ENCODE data around the gene LGALS8.
A peak's percentile ranks its signal among the peaks of the same experiment; 100 is the strongest.

LGALS8 gene

DNA sequence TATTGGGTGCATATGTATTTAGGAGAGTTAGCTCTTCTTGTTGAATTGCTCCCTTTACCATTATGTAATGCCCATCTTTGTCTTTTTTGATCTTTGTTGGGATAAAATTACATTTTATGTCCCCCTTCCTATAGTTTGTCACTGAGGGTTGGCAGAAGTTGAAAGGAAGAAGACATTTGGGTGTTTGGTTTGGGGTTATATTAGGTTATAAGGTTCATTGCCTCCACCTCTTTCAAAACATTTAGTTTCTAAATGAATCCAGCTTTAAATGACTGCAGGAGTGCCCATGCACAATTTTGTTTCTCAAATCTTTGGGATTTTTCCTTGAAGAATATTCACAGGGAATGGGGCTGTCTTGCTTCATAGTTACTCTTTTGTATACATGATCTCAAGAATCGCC is 14.6 kb upstream of the LGALS8 start:
- no peak for DNase-seq (ENCODE audit: low read depth in 2 of 2)

DNA sequence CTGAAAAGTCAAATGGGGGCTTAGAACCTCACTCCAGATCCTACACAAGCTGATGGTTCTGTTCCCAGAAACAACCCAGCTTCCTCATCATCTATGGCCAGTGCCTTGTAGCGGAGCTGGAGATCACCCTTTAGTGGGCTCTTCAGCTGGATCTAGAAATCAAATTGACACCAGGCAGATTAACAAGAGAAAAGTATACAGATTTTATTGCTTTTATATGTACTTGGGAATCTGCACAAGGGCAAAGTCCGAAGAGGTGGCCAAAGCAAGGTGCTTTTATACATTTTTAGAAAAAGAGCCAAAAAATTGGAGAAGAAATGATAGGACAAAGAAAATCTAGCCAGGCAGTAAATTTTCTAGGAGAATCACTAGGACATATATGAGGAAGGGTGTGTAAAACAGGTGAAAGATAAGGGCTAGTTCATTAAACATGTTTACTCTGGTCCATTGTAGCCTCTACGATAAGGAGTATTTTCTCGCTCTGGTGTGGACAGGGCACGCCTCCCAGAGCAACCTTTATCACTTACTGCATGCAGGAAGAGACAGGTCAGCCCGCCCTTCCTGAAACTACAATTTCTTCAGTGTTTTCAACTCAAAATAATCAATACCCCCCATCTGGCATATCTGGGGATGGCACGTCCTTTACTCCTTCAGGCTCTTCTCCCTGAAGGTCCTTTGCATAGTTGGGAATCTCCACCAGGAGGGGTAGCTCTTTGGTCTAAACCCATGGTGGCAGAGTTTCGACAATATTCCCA is 14.0 kb upstream of the LGALS8 start:
- DNase-seq (ENCODE audit: low read depth in 2 of 2): no peak

DNA sequence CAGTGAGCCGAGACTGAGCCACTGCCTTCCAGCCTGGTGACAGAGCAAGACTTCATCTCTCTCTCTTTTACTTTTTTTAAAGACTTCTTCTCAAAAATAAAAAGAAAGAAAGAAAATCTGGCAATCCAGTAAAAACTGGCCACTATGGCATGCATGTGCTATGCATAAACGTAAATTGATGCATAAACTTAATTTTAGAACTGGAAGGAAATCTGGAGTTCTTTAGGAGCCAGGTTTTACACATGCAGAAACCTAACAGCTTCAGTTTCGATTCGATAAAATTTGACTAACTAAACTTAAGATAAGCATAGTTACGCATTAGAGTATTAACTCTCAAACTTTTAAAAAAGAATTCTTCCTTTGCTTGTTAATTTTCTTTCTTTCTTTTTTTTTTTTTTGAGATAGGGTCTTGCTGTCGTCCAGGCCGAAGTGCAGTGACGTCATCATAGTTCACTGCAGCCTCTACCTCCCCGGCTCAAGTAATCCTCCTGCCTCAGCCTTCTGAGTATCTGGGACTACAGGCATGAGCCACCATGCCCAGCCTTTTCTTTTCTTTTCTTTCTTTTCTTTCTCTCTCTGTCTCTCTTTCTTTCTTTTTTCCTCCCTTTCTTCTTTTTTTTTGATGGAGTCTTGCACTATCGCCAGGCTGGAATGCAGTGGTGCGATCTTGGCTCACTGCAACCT is 11.9 kb upstream of the LGALS8 start:
- no peak for DNase-seq (ENCODE audit: low read depth in 2 of 2)

DNA sequence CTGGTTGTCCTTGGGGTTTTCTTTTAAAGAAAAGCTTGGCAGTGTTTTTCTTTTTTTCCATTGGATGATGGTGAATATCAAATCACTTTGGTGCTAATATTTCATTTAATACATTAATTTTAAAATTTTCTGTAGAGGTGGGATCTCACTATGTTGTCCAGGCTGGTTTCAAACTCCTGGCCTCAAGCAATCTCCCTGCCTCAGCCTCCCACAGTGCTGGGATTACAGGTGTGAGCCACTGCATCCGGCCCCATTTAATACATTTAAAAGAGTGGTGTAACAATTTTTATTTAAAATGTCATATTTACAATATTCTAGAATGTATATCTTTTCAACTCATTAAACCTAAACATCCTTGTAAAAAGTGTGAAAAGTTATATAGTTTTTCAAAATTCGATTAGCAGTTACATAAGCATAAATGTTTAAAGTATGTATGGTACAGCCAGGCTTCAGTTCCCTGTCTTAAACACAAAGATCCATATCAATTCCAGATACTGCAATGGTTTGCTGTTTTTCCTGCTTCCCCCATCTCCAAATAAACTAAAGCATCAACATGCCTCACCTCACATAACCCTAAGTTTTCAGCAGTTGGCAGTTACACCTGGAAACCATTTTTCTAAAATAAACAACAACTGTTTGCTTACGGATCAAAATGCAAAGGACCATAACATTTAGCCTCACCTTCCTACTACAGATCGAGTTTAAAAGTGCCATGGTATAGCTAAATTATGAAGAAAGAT is 8.9 kb upstream of the LGALS8 start:
- DNase-seq (ENCODE audit: low read depth in 2 of 2): no peak

DNA sequence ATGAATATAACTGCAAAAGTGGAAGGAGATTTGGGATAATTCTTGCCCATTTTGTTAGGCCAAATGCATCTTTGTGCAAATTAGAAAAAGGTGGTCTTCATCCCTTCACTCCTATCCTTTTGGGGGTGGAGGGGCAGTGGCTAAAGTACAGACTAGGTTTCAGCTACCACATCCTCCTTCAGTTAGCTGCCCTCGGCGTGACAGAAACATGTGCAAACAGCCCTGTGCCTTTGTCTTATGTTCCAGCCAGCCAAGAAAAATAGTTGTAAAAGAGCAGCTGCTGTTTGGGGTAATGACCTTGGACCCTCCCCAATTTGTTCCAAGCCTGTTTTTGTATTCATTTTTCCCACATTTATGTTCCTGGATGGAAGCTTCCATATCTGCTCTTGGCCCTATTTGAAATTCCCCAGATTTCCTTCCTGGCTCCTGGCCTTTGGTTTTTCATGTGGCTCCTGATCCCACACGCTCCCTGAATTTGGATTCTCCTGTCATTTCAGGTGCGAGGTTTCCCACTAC is 8.3 kb upstream of the LGALS8 start:
- DNase-seq (ENCODE audit: low read depth in 2 of 2): no peak

DNA sequence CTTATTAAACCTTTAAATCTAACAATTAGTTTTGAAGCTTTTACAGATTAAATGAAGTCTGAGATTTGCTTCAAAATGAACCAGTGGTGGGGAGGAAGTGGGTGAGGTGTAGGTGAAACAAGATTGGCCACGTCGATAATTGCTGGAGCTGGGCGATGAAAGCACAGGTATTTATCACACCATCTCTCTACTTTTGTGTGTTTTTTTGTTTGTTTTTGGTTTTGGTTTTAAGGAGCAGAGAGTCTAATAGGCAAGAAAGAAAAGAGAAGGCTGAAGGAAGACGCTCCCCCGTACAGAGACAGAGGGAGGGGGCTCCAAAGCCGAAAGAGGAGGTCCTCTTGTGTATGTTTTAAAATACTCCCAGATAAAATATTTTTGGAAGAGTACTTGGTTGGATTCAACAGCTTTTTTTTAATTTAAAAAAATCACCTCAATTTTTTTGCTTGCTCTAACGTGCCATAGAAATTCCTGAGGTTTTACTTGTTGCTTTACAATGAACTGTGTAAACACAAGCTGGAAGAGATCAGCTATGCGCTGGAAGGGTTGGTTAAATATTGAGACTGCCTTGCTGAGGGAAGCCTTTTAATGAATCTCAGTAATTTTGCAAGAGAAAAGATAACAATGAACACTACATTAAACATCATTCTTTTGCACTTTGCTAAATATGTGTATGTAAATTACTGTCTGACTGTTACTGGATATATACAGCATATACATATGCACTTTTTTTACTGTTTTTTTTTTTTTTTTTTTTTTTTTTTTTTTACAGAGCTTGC is 6.7 kb upstream of the LGALS8 start:
- DNase-seq (ENCODE audit: low read depth in 2 of 2): no peak

DNA sequence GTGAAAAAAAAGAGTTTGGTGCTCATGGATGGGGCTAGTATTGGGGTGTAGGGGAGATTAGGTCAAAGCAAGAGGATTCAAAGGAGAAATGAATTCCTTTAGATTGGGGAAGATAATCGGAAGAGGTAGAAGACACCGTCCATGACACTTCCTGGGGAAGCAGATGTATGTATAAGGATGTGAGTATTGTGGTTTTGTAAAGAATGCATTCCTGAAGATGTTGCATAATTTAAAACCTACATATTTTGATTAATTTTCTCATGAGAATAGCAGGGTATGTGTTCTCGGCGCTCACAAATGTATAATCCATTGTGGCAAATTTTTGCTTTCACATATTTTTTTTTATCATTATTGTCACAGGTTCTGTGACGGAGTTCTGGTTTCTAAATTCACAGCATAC is 5.5 kb upstream of the LGALS8 start:
- DNase-seq (ENCODE audit: low read depth in 2 of 2): no peak

DNA sequence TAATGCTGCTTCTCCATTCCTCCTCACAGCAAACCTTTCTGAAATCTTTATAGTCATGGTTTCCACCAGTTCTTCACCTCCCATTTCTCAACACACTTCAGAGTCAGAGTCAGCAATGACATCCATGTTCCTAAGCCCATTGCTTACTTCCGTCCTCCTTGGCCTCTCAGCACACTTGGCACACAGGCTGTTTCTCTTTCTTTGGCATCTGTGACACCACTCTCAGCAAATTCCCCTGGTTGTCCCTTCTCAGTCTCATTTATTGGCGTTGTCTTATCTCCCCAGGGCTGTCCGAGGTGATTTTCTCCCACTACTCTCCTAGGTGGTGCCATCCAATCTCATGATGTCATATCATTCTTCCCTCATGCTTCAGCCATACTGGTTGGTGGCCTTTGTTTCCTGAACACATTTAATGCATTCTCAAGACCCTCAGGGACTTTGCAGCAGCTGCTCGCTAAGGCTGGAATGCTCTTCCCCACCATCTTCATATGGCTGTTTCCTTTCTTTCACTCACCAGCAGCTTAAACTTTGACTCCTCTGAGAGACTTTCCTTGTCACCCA is 3.3 kb upstream of the LGALS8 start:
- no peak for DNase-seq (ENCODE audit: low read depth in 2 of 2)

DNA sequence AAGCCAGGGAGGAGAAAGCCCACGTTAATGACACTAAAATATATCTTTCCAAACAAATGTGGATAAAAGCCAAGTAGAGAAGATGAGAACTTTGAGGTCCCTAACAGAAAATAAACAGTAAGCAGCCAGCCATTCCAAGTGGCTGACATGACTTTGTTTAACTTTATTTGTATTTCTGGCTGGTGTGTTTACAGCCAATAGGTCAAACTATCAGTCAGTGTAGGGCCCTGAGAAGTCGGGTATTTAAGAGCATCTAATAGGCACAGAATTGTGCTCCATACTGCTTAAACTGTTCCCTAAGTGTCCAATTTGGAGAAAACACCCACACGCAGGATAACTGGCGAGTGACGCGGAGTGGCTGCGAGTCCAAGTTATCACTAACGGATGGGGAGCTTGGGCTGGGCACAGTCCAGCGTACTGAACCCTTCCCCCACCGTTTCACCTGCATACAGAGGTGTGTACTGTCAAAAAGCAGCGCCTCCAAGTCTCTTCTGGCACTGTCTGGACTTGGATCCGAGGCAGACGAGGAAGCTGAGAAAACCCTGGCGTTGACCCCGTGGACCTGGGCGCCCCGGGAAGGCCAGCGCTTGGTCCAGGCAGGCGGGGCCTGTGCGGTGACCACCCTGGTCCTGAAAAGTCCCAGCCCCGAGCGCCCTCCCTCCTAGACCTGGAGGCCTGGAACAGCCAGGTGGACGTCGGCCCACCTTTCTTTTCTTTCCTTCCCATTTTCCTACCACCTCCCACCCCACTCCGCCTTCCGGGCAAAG is 662 bp upstream of the LGALS8 start:
- no peak for DNase-seq (ENCODE audit: low read depth in 2 of 2)

DNA sequence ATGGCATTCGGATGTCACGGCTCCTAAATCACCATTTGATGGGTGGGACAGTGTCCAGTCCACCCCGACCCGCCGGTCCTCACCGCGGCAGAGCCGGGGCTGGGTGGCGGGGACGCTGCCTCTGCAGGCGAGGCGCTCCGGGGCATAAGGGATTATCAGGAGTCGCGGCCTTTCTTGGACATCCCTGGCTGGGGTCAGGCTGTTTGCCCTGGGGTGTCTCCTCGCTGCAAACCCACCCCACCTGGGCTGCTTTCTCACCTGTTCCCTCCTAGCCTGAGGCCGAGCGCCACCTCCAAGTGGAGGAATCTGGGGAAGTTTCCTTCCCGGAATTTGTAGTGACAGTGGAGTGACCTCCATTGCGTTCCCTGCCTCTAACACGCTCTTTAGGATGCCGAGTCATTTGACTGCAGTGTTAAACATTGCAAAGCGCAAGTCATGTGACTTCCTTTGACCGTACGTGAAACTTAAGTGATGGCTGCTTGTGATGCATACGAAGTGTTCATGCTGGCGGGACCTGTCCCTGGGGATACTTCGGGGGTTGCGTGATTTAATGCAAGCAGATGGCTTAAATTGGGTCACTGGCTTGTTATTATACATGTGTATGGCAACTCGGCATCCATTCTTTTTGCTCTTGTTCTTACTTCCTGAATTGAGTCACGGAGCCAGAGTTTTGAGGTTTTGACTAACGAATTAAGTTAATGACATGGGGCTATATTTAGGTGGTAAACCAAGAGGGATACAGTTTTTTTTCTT is 536 bp downstream of the LGALS8 start:
- DNase-seq (ENCODE audit: low read depth in 2 of 2): peak; percentile 23 to 37

DNA sequence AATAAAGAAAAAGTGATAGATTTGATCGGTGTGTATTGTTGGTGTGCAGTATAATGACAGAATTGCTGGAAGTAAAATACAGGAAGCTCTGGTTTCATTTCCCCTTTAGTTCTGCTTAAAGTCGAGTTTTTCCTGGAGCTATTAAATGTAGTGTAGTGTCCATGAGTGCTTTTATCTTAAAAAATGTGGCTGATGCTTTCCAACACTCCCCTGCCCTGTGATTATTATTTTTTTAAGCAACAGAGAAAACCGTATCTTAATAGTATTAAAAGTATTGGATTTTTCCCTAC is 1.1 kb downstream of the LGALS8 start:
- DNase-seq (ENCODE audit: low read depth in 2 of 2): no peak

DNA sequence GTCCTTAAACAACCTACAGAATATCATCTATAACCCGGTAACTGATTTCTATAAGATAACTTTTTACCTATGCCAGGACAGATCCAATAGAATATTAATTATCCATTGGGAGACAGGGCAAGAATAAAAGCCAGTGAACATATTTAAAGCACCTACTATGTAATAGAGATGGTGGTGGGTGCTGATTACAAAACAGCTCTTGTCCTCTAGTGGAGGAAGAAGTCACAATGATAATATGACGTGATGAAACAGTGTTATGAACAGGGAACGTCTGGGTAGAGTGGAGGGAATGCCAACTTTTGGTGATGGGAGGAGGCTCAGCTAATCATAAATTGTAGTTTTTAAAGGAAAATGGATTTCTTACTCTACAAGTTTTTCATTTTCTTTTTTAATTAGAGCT is 2.3 kb downstream of the LGALS8 start:
- DNase-seq (ENCODE audit: low read depth in 2 of 2): no peak

DNA sequence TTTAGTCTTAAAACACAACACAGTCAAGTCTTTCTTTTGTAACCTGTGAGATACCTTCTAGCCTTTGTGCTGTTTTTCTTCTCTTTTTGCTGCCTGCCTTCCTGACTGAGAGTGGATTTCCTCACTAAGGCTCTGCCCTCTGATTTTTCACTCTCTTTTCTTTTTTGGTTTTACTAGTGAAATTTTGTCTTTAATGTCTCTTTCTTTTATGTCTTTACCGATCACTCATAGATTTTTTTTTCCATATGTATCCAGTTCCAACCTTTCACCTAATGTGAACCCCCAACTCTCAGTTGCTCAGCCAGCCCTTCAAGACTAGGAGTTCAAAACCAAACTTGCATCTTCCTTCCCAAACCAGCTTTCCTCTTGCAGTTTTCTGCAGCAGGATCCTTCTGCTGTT is 6.5 kb downstream of the LGALS8 start:
- no peak for DNase-seq (ENCODE audit: low read depth in 2 of 2)

DNA sequence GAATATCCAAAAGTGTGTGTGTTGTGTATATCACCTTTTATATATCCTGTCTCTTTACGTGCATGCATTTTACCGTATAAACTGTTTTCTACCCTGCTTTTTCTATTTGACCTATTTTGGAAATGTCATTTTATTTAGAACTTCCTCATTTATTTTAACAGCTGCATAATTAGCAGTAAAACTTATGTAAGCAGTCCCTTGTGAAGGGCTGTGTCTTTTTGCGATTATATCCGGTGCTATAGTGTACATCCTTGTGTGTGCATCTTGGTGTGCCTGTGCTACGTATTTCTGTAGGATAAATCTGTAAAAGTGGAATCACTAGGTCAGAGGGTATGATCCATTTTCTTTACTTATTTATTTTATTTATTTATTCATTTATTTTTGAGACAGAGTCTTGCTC is 7.2 kb downstream of the LGALS8 start:
- DNase-seq (ENCODE audit: low read depth in 2 of 2): no peak

DNA sequence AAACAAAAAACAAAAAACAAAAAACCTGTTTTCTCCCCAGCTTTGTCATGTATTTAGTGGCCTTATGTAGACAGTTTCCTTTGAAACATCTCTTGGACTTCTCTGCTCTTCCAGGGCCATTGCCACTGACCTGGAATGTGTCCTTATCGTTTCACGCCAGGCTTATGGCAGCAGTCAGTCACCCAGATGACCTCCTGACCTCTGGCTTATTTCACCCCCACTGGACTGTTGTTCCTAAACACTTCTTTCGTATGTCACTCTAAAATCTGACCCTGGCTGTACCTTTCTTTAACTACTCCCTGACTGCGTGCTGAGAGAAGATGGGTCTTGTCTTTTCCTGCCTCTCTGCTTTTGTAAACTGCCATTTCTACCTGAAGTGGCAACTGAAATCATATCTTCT is 9.1 kb downstream of the LGALS8 start:
- no peak for DNase-seq (ENCODE audit: low read depth in 2 of 2)

DNA sequence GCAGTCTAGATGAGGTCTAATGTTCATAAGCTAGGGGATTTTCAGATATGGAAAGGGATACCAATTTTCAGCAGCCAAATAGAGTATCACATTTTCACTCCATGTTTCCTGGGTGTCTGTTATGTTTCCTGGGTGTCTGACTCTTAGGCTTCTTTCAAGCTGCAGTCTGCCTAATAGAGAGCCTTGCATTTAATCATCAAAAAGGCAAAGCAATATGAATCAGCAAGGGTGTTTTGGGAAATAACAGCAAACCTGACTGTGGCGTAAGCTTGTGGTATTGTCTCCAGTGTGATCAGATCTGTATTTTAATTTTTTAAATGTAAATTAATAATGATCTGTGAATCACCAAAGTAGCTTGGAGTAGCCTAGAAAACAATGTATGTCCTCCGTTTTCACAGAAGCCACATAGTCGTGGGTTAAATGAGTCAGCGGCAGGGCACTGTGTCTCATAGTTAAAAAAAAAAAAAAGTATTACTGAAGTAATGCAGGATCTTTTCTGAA is 10.4 kb downstream of the LGALS8 start:
- peak in 1 of 2 experiments; percentile 33 for DNase-seq (ENCODE audit: low read depth in 2 of 2)

DNA sequence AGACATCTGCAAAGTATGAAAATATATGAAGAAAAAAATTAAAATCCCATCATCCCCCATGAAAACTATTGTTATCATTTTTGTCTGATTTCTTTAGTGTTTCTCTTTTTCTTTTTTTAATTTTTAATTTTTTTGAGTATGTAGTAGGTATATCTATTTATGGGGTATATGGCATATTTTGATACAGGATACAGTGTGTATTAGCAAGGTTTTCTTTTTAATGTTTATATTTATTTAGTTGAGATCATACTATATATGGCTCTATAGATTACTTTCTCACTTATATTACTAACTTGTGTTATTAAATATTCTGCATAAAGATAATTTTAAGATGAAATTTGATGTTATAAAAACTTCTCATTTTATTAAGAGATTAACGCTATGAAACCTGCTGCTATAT is 11.4 kb downstream of the LGALS8 start:
- no peak for DNase-seq (ENCODE audit: low read depth in 2 of 2)

DNA sequence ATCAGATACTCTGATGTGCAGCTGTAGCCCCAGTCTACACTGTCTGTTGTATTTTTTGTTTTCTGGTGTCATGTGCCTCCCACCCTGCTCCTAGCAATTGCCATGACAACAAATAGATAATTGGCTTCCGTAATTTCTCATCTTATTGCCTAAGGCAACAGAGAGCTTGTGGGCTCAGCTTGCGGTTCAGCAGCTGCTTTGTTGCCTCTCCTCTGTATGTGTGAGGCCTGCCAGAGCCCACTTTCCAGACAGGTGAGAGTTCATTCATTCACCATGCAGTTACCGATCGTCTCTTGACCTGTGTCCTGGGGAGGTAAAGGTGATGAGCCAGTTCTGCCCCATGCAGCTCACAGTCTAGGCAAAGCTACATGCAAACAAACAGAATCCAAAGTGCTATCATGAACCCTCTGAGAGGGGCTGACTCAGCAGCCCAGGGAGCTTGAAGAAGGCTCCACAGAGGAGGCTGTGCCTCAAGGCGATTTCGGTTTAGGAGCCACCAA is 11.9 kb downstream of the LGALS8 start:
- DNase-seq (ENCODE audit: low read depth in 2 of 2): no peak

DNA sequence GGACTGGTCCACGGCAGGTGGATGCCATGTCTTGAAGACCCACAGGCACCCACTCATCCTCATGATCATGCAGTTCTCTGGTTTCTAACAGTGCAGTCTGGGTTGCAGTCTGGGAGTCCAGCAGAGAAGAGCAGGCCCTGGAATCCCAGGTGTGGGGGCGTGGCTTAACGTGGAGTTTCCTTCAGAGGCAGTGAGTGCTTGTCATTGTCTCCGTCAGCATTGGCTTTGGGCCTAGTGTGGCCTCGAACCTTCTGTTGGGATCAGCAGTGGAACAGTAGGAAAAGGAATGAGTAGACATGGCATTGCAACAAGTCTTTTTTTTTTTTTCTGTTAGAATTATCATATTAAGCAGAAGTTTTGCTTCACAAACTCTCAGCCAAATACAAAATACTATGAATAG is 12.8 kb downstream of the LGALS8 start:
- no peak for DNase-seq (ENCODE audit: low read depth in 2 of 2)

Measured in stimulated activated CD4-positive, alpha-beta T cell treated with anti-CD3 and anti-CD28 coated beads, Interleukin-12 subunit alpha, Interleukin-12 subunit beta, amount 100 ng/mL, for 24 hours (primary cell).